Peyer's patch (tissue), 4 donors: Measurements from ENCODE around the gene SCUBE1. TPM values are rescaled to one million over a fixed set of nuclear protein-coding genes. Genes with fewer than 3 reads are reported as not detected.

ENCODE experiments used
- DNase-seq, 3 donors: peaks; one replicate each; pipeline ENCODE4 v3.0.0-alpha.2; 2017 to 2019
- H3K27ac ChIP-seq, 4 donors: fragments of 200-600 bp; sonication (generic); one replicate each; pipeline ENCODE4 v1.5.1; 2016 to 2019
- H3K27me3 ChIP-seq, 2 donors: fragments of 200-600 bp; sonication (generic); one replicate each; pipeline ENCODE4 v1.5.1; 2019
- H3K36me3 ChIP-seq, 3 donors: fragments of 200-600 bp; sonication (generic); one replicate each; pipeline ENCODE4 v1.5.1; 2016 to 2019
- H3K4me1 ChIP-seq, 4 donors: fragments of 200-600 bp; sonication (generic); one replicate each; pipeline ENCODE4 v1.5.1; 2016 to 2019
- H3K4me3 ChIP-seq, 4 donors: fragments of 200-600 bp; sonication (generic); 1 replicate in 3 of 4; 2 replicates in 1 of 4; pipeline ENCODE4 v1.5.1; 2016 to 2019; ENCODE audit warnings: mild to moderate bottlenecking in 1 of 4
- H3K9me3 ChIP-seq, 4 donors: fragments of 200-600 bp; sonication (generic); one replicate each; pipeline ENCODE4 v1.5.1; 2016 to 2019; ENCODE audit warnings: mild to moderate bottlenecking in 1 of 4
- CTCF ChIP-seq, 6 experiments: fragments of 450-650 bp in 4 of 6; fragments of 200-600 bp in 2 of 6; sonication (generic) in 1 of 6; IDR thresholded peaks; one replicate each; pipeline ENCODE4 v1.5.1; 2017 to 2019; ENCODE audit warnings: antibody characterized with exemption in 6 of 6, mild to moderate bottlenecking in 3 of 6, moderate library complexity in 1 of 6
- POLR2A ChIP-seq, 2 donors: fragments of 450-650 bp; IDR thresholded peaks; one replicate each; pipeline ENCODE4 v1.5.1; 2017; ENCODE audit warnings: antibody characterized with exemption in 2 of 2, mild to moderate bottlenecking in 2 of 2, moderate library complexity in 2 of 2
- total RNA-seq, 4 donors: library from RNA; depleted of rRNA; stranded (reverse); fragments of >200 nt; gene quantifications; one replicate each; pipeline ENCODE4 v1.1.0, GENCODE V29; 2016

The SCUBE1 gene
- total RNA-seq, 4 donors from 2014 or later: 1.6 to 47.9 (median 7.9) TPM

GRCh38 chr22:43246188-43246587 lies 97.0 kb downstream of the SCUBE1 start:
- H3K27me3 ChIP-seq: no peaks in the 10 kb centered on the region
- DNase-seq: no peak
- no peak overlapping the region for H3K4me3 ChIP-seq
- no peaks in the 10 kb centered on the region for H3K36me3 ChIP-seq
- TF ChIP-seq CTCF (IDR thresholded peaks at IDR 0.05) (no peak), POLR2A (IDR thresholded peaks at IDR 0.05) (no peak)
- no peaks in the 10 kb centered on the region for H3K9me3 ChIP-seq
- no peaks in the 10 kb centered on the region for H3K4me1 ChIP-seq
- H3K27ac ChIP-seq: no peak overlapping the region

GRCh38 chr22:43245717-43246116 lies 97.5 kb downstream of the SCUBE1 start:
- DNase-seq: no peak
- Histone ChIP-seq H3K4me1 (no peaks in the 10 kb centered on the region), H3K36me3 (no peaks in the 10 kb centered on the region), H3K27ac (no peak overlapping the region), H3K27me3 (no peaks in the 10 kb centered on the region), H3K9me3 (no peaks in the 10 kb centered on the region), H3K4me3 (no peak overlapping the region)
- TF ChIP-seq CTCF (IDR thresholded peaks at IDR 0.05): no peak

GRCh38 chr22:43244803-43245527 lies 98.2 kb downstream of the SCUBE1 start:
- TF ChIP-seq POLR2A (IDR thresholded peaks at IDR 0.05): no peak
- TF ChIP-seq CTCF (IDR thresholded peaks at IDR 0.05): no peak
- no peaks in the 10 kb centered on the region for H3K9me3 ChIP-seq
- no peaks in the 10 kb centered on the region for H3K36me3 ChIP-seq
- no peaks in the 10 kb centered on the region for H3K4me1 ChIP-seq
- no peak overlapping the region for H3K27ac ChIP-seq
- no peak for DNase-seq
- H3K27me3 ChIP-seq: no peaks in the 10 kb centered on the region
- no peak overlapping the region for H3K4me3 ChIP-seq

- no peak for DNase-seq
- no peak overlapping the region for H3K4me3 ChIP-seq
Measured at GRCh38 chr22:43244402-43244801, 98.8 kb downstream of the SCUBE1 start.

GRCh38 chr22:43243324-43243723 lies 99.8 kb downstream of the SCUBE1 start:
- H3K27ac ChIP-seq: no peak overlapping the region
- H3K4me1 ChIP-seq: no peaks in the 10 kb centered on the region
- TF ChIP-seq CTCF (IDR thresholded peaks at IDR 0.05): no peak
- TF ChIP-seq POLR2A (IDR thresholded peaks at IDR 0.05): no peak
- no peaks in the 10 kb centered on the region for H3K9me3 ChIP-seq
- H3K4me3 ChIP-seq: no peak overlapping the region
- no peaks in the 10 kb centered on the region for H3K27me3 ChIP-seq
- no peaks in the 10 kb centered on the region for H3K36me3 ChIP-seq
- no peak for DNase-seq

More at GRCh38 chr22:43244402-43244801, 98.8 kb downstream of the SCUBE1 start:
- no peaks in the 10 kb centered on the region for H3K27me3 ChIP-seq
- TF ChIP-seq POLR2A (IDR thresholded peaks at IDR 0.05) (no peak), CTCF (IDR thresholded peaks at IDR 0.05) (no peak)
- H3K4me1 ChIP-seq: no peaks in the 10 kb centered on the region
- no peaks in the 10 kb centered on the region for H3K9me3 ChIP-seq
- no peak overlapping the region for H3K27ac ChIP-seq
- no peaks in the 10 kb centered on the region for H3K36me3 ChIP-seq
